ENCODE data around the gene DPEP1. TPM values are rescaled to one million over a fixed set of nuclear protein-coding genes. Genes with fewer than 3 reads are reported as not detected.

Gene DPEP1
- total and polyA plus RNA-seq, 2 donors (not counting 3 experiments of a cell fraction or from before 2014, with no cell fraction given), result 0.37 to 0.44 TPM

DNA sequence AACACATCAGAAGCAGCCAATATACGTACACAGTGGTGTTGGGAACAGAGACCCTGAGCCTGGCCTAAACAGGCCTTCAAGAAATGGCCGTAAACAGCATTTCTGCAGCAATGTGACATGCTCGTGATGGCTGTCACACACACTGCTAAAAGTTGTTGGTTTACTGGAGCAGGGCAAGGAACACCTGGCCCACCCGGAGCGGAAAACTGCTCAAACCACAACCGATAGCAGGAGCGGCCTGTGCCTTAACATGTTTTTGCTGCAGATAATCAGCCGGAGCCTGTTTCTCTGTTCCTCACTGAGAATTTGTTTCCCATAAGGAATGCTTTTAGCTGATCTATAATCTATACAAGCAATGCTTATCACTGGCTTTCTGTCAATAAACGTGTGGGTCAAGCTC is 6.0 kb upstream of the DPEP1 start:
- Histone ChIP-seq H3K4me1 (ENCODE audit: control insufficient read depth, extremely low read depth, insufficient read depth, low read length) (peaks cover 6% of the 10 kb centered on the region), H4K20me1 (replicated peaks; ENCODE audit: control insufficient read depth, extremely low read depth, insufficient read depth, low read length) (no peaks in the 10 kb centered on the region), H3K9ac (replicated peaks; ENCODE audit: extremely low read depth, insufficient read depth, low read length) (no peak overlapping the region), H3K36me3 (ENCODE audit: control insufficient read depth in 2 of 2, extremely low read depth in 1 of 2, insufficient read depth in 2 of 2, low read length in 2 of 2) (no peaks in the 10 kb centered on the region), H3K4me2 (ENCODE audit: insufficient read depth, low read length) (no peak overlapping the region), H3K79me2 (ENCODE audit: control insufficient read depth, insufficient read depth, low read length) (no peaks in the 10 kb centered on the region), H3K9me3 (replicated peaks; ENCODE audit: control insufficient read depth, insufficient read depth, low read length) (no peaks in the 10 kb centered on the region), H3K4me3 (replicated peaks in 1 of 3; ENCODE audit: insufficient read depth in 1 of 3, low read depth in 1 of 3, low read length in 3 of 3) (no peak overlapping the region), H2AFZ (ENCODE audit: low read depth, low read length) (no peak overlapping the region), H3K27ac (ENCODE audit: insufficient read depth, low read depth, low read length) (no peak overlapping the region), H3K9me1 (replicated peaks; ENCODE audit: control insufficient read depth, extremely low read depth, insufficient read depth, low read length) (no peaks in the 10 kb centered on the region), H3K27me3 (ENCODE audit: control insufficient read depth in 2 of 2, insufficient read depth in 2 of 2, low read length in 2 of 2) (no peaks in the 10 kb centered on the region)
- no TSS peak for BruUV-seq (replicated peaks)
- intact Hi-C loops (cut with micrococcal nuclease), result no loop called here
- no peak for TF ChIP-seq POLR2AphosphoS5 (IDR thresholded peaks at IDR 0.05; ENCODE audit: insufficient read depth, low read depth, low read length)
- TF ChIP-seq GATA2 (IDR thresholded peaks at IDR 0.05; ENCODE audit: insufficient read depth, insufficient read length, low read depth, low read length), result no peak
- no peak for TF ChIP-seq EZH2 (IDR thresholded peaks at IDR 0.05; ENCODE audit: borderline replicate concordance, low read depth, low read length, severe bottlenecking)
- no peak for TF ChIP-seq JUN (IDR thresholded peaks at IDR 0.05; ENCODE audit: borderline replicate concordance, insufficient read depth, insufficient read length, low read depth)
- no peak for TF ChIP-seq POLR2A (IDR thresholded peaks at IDR 0.05; ENCODE audit: low read depth, low read length)
- no peak for TF ChIP-seq FOS (IDR thresholded peaks at IDR 0.05; ENCODE audit: borderline replicate concordance, insufficient read depth, low read length)
- TF ChIP-seq, protein P1, sequence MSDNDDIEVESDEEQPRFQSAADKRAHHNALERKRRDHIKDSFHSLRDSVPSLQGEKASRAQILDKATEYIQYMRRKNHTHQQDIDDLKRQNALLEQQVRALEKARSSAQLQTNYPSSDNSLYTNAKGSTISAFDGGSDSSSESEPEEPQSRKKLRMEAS (IDR thresholded peaks at IDR 0.05; ENCODE audit: insufficient read depth, insufficient read length), result no peak
- TF ChIP-seq, protein P2, sequence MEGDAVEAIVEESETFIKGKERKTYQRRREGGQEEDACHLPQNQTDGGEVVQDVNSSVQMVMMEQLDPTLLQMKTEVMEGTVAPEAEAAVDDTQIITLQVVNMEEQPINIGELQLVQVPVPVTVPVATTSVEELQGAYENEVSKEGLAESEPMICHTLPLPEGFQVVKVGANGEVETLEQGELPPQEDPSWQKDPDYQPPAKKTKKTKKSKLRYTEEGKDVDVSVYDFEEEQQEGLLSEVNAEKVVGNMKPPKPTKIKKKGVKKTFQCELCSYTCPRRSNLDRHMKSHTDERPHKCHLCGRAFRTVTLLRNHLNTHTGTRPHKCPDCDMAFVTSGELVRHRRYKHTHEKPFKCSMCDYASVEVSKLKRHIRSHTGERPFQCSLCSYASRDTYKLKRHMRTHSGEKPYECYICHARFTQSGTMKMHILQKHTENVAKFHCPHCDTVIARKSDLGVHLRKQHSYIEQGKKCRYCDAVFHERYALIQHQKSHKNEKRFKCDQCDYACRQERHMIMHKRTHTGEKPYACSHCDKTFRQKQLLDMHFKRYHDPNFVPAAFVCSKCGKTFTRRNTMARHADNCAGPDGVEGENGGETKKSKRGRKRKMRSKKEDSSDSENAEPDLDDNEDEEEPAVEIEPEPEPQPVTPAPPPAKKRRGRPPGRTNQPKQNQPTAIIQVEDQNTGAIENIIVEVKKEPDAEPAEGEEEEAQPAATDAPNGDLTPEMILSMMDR (IDR thresholded peaks at IDR 0.05; ENCODE audit: extremely low read depth in 1 of 2, insufficient read depth in 1 of 2, low read depth in 1 of 2, low read length in 2 of 2), result no peak
- TF ChIP-seq MYC (IDR thresholded peaks at IDR 0.05; ENCODE audit: low read depth, low read length), result no peak
- ChIA-PET CTCF (interaction anchor here (2.5 kb wide), 1 partner anchor 8 kb away, joined by 10 read pairs; no protein-coding TSS in a partner anchor), POLR2A (no interaction called here)
- DNase-seq (ENCODE audit: low read depth, low spot score), result no peak
- dilution Hi-C loops (cut with MboI; ENCODE audit: extremely low pct_ligation_motif_present, low sequenced_read_pairs), result no loop called here
- no peak for FAIRE-seq

Measured in endothelial cell of umbilical vein (primary cell).